ENCODE data around the gene GALNT10.

GALNT10 gene

GRCh38 chr5:154300207-154300883, 109.8 kb downstream of the GALNT10 start:
- DNase-seq: no peak

- DNase-seq: no peak
Measured at GRCh38 chr5:154301726-154302125, 111.2 kb downstream of the GALNT10 start.

- no peak for DNase-seq
Measured at GRCh38 chr5:154302161-154302560, 111.6 kb downstream of the GALNT10 start.

- no peak for DNase-seq
Measured at GRCh38 chr5:154303133-154303532, 112.6 kb downstream of the GALNT10 start.

- no peak for DNase-seq
Measured at GRCh38 chr5:154308443-154309370, 118.2 kb downstream of the GALNT10 start.

- no peak for DNase-seq
Measured at GRCh38 chr5:154309371-154309745, 118.8 kb downstream of the GALNT10 start.

- no peak for DNase-seq
Measured at GRCh38 chr5:154309805-154310204, 119.3 kb downstream of the GALNT10 start.

DNA sequence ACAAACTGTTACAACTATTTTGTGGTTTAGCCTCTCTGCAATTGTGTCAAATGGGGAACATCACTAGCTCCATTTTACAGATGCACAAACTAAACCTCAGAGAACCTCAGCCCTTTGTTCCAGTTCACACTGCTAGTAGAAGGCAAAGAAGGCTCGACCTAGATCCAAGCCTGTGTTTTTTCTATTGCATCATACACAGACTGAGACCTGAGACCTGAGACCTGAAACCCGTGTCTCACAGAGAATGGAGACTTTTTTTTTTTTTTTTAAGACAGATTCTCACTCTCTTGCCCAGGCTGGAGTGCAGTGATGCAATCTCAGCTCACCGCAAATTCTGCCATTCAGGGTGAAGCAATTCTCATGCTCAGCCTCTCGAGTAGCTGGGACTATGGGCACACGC, 120.8 kb downstream of the GALNT10 start:
- no peak for DNase-seq

DNA sequence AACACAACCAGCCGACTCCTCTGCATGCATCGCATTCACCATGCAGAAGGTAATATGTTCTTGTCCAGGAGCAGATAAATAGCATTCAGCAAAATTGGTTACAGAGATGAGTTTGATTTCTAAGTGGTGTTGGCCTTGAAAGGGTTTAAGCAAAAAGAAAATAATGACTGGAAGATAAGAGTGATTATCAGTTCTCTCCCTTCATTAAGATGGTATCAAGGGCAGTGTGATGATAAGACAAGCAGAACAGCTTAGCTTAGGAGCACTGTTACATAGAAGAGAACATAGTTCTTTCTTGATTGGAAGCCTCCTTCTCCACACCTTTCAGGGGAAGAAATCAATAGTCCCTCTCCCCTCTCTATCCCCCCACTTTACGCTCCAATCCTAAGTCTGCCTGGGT, 121.5 kb downstream of the GALNT10 start:
- no peak for DNase-seq

- DNase-seq: no peak
Measured at GRCh38 chr5:154312576-154312975, 122.0 kb downstream of the GALNT10 start.

- no peak for DNase-seq
Measured at GRCh38 chr5:154313360-154314017, 123.0 kb downstream of the GALNT10 start.

GRCh38 chr5:154315196-154315595, 124.7 kb downstream of the GALNT10 start:
- DNase-seq: no peak

GRCh38 chr5:154315756-154316155, 125.2 kb downstream of the GALNT10 start:
- no peak for DNase-seq

- DNase-seq: no peak
Measured at GRCh38 chr5:154316223-154316935, 125.8 kb downstream of the GALNT10 start.

DNA sequence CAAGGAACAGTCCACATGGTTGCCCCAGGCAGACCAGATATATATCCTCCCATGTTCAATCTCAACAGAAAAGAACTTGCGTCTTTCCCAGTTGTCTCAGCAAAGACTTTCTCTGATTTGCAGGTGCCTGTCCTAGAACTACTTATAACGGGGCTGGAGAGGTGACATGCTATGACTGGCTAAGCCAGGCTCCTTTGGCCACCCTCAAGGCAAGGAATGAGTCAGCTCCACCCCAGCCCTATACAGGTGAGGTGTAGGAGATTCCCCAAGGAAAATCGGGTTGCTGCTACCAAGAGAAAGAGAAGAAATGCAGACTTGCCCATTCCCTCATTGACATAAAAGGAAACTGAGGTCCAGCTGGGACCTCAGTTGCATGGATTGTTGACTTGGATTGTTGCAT, 127.4 kb downstream of the GALNT10 start:
- no peak for DNase-seq

GRCh38 chr5:154318691-154319090, 128.2 kb downstream of the GALNT10 start:
- DNase-seq: no peak

DNA sequence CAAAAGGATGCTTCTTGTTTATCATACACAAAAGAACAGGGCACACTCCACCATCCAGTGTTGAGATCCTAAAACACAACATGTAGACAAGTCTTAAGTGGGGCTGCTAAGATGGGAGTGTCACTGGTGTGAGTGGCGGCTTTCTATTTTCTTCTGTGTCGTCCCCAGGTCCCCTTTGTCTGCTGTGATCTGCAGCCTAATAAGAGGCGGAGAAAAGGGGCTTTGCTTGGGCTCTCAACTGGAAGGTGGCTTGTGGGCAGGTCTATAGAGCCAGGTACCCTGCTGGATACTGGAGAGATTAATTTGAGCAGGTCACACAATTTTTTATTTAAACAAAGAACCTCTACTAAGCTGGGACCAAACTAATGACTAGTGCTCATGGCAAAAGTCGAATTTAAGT, 129.2 kb downstream of the GALNT10 start:
- no peak for DNase-seq

GRCh38 chr5:154320224-154321089, 129.9 kb downstream of the GALNT10 start:
- DNase-seq: no peak

- DNase-seq: no peak
Measured at GRCh38 chr5:154321546-154321945, 131.0 kb downstream of the GALNT10 start.

GRCh38 chr5:154324033-154324432, 133.5 kb downstream of the GALNT10 start:
- no peak for DNase-seq

- no peak for DNase-seq
Measured at GRCh38 chr5:154325566-154325965, 135.0 kb downstream of the GALNT10 start.

DNA sequence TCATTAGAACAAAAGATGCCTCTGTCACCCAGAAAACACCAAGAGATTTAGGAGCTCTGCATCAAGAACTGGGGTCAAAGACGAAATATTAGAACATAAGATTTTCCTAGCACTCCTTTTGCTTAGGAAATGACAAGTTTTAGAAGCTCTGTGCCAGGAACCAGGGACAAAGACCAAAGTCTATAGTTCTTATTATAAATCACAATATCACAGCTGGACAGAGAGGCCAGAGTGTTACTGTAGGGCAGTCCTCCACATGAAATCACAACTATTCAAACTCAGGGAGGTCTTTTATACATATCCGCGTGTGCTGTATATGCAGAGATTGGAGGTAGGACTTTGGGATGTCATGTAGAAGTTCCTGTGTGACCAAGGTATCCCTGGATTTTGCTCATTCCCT, 138.5 kb downstream of the GALNT10 start:
- DNase-seq: no peak
